Glomerular endothelial cell (primary cell): Measurements from ENCODE around the gene TPST2. TPM values are rescaled to one million over a fixed set of nuclear protein-coding genes. Genes with fewer than 3 reads are reported as not detected.

ENCODE experiments used
- DNase-seq: peaks from one replicate; pipeline ENCODE4 v3.0.0-alpha.2; 2011; ENCODE audit warnings: low read depth, low spot score; ENCODE audit errors: extremely low read depth
- total RNA-seq: library from RNA; depleted of rRNA; stranded (reverse); fragments of >200 nt; gene quantifications from 2 replicates; pipeline ENCODE4 v1.2.3, GENCODE V29; 2015

Gene TPST2
- total RNA-seq, 1 donor from 2014 or later, result 99.2 TPM

GRCh38 chr22:26558248-26558895 lies 31.6 kb downstream of the TPST2 start:
- DNase-seq, result no peak

DNA sequence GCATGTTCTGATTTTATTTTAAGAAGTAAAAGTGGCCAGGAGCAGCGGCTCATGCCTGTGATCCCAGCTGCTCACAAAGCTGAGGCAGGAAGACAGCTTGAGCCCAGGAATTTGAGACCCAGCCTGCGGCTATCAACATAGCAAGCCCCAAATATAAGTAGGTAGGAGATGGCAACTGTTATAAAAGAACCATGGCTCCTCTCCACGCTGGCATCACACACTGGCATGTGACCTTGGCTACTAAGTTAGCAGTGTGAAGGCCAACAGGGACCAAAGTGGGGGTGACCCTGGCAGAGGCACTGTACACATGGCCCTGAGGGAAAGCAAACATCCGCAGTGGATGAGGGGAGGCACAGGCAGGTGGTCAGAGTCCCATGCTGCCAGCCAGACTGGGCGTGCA lies 33.0 kb downstream of the TPST2 start:
- DNase-seq, result no peak

- DNase-seq, result no peak
These were observed 34.5 kb downstream of the TPST2 start for GRCh38 chr22:26555478-26555877.

- DNase-seq, result no peak
These were observed 35.0 kb downstream of the TPST2 start for GRCh38 chr22:26554956-26555355.

DNA sequence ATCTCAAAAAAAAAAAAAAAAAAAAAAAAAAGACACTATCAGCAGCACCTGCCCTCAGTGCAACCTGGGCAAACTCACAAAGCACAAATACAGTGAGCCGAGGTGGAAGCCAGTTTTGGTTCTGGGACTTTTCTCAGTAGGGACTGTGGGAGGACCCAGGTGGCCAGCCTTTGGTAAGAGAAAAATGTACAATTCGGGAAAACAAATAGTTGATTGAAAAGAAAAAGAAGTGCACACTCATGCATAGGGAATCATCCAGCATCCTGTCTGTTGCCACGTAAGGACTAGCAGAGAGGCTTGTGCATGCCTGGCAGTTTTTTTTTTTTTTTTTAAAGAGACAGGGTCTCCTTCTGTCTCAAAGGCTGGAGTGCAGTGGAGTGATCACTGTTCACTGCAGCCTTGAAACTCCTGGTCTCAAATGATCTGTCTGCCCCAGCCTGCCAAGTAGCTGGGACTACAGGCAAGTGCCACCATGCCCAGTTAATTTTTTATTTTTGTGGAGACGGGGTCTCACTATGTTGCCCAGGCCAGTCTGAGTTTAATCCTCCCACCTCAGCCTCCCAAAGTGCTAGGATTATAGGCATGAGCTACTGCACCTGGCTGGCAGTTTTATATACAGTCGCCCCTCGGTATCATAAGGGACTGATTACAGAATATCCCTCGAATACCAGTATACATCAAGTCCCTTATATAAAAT lies 36.7 kb downstream of the TPST2 start:
- DNase-seq, result no peak

DNA sequence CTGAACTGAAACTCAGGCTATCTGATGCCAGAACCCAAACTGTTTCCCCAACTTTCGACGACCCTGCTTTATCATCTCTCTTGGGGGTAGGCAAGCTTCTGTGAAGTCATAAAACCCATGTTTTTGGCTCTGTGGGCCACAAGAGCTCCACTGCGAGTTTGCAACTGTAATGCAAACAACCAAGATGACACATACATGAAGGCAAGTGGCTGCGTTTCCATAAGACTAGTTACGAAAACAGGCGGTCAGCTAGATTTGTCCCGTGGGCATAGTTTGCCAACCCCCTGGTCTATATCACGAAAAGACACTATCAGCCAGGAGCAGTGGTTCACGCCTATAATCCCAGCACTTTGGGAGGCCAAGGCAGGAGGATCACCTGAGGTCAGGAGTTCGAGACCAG lies 37.5 kb downstream of the TPST2 start:
- no peak for DNase-seq

GRCh38 chr22:26551568-26551967 lies 38.4 kb downstream of the TPST2 start:
- DNase-seq, result no peak

DNA sequence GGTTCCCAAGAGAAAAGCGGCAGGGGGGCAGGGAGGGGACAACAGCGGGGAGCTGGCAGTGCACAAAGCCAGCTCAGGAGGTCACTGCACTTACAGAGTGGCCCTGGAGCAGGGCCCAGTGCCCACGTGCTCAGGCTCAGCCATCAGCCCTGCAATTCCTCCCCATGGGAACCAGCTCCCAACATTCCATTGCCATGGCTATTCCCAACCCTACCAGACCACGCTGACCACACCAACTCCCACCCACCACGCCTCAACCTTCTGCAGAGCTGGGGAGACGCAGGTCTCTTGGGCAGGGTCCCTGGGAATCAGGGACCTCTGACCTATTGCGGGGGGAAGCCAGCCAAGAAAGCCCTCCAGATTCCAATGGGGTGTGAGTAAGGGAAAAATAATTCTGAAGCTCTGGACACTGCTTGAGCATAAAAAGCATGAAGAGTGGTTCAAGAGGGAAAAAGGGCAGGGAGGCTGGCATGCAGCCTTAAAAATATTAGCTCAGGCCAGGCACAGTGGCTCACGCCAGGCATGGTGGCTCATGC lies 39.4 kb downstream of the TPST2 start:
- no peak for DNase-seq

DNA sequence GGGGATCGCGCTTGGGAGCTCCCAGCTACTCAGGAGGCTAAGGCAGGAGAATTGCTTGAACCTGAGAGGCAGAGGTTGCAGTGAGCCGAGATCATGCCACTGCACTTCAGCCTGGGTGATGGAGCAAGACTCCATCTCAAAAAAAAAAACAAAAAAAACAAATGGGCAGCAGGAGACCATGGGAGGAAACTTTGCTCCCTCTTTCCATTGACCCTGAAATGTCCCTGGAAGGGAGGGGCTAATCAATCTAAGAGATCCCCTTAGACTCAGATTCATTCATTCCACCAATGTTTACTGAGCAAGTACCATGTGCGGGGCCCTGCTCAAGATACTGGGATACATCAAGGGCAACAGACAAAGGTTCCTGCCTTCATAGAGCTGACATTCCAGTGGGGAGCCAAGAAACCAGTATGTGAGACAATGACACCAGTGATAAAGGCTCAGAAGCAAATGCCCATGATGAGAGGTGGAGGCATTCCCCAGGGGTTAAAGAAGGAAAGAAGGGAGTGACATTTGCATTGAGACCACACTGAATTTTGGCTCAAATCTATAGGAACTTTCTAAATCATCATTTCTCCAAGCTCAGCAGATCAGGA lies 39.9 kb downstream of the TPST2 start:
- DNase-seq, result no peak

DNA sequence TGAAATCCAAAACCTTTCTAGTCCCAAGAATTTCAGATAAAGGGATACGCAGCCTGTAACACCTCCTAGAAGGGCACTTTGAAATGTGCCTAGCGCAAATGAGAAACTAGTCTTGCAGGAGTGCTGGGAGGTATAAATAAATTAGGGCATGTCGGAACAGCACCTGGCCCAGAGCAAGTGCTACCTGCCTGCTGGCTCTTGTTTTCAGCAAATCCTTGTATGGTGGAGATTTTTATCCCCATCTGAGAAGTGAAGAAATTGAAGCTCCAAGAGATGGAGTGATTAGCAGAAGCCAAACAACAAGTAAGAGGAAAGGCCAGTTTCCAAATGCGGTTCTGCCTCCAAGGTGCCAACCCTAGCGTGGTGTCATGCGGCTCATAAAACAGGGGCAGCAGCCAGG lies 40.9 kb downstream of the TPST2 start:
- DNase-seq, result no peak

GRCh38 chr22:26548303-26548702 lies 41.6 kb downstream of the TPST2 start:
- DNase-seq, result no peak

DNA sequence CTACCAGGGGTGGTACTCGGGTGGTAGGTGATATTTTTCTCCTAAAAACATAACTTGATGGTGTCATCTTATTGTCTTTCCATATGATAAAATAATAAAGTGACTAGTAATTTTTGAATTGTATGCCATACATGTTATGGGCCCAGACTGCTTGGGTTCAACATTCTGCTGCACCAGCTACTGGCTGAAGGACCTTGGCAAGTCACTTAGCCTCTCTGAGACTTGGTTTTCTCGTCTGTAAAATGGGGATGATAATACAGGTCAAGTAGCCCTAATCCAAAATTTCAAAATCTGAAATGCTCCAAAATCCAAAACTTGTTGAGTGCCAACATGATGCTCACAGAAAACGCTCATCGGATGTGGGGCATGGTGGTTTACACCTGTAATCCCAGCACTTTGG lies 42.1 kb downstream of the TPST2 start:
- no peak for DNase-seq

DNA sequence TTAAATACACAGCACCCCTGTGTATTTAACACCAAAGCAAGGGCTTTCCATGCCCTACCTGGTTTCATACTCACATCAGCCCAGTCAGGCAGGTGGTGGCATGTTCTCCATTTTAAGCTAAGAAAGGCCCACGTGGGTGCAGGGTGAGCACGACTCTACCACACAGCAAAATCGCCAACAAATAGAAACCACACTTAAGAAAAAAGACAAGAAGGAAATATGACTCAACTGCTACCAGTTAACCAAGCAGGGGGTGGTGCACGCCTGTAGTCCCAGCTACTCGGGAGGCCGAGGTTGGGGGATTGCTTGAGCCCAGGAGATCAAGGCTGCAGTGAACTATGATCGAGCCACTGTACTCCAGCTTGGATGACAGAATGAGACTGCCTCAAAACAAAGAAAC lies 42.5 kb downstream of the TPST2 start:
- no peak for DNase-seq

GRCh38 chr22:26546282-26546681 lies 43.6 kb downstream of the TPST2 start:
- no peak for DNase-seq

GRCh38 chr22:26545827-26546226 lies 44.1 kb downstream of the TPST2 start:
- DNase-seq, result no peak

- no peak for DNase-seq
These were observed 44.5 kb downstream of the TPST2 start for GRCh38 chr22:26545385-26545784.

DNA sequence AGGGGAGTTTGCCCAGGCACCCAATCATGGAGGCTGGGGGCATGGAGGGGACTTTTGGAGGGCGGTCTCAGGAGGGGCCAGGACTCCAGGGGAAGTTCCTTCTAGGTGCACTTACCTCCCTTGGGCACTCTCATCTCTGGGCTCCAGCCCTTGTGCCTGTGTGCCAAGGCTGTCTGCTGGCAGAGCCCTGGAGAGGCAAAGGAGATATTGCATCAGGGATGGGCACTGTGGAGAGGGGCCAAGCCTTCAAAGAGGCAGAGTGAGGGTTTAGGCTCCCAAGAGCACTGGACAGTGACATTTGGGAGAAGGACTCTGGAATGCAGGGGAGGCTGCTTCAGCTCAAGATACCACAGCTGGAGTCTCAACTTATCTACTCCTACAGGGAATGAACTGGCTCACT lies 45.4 kb downstream of the TPST2 start:
- DNase-seq, result no peak

DNA sequence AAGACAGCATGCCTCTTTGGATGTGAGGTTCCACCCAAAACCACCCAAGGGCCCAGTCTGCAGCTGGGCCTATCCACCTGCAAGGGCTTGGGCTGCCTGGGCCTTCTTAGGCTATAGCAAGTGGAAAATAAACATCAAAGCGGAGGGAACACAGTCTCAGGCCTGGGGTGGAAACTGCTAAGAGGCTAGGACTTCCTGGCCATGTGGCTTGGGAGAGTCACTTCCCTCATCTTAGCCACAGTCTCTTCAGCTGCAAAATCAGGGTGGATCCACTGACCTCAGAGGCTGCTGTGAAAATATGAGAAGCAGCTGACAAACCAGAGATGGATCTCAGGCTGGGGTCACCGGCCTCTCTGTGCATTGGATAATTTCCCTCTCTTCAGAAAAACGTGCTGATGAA lies 47.1 kb downstream of the TPST2 start:
- no peak for DNase-seq

DNA sequence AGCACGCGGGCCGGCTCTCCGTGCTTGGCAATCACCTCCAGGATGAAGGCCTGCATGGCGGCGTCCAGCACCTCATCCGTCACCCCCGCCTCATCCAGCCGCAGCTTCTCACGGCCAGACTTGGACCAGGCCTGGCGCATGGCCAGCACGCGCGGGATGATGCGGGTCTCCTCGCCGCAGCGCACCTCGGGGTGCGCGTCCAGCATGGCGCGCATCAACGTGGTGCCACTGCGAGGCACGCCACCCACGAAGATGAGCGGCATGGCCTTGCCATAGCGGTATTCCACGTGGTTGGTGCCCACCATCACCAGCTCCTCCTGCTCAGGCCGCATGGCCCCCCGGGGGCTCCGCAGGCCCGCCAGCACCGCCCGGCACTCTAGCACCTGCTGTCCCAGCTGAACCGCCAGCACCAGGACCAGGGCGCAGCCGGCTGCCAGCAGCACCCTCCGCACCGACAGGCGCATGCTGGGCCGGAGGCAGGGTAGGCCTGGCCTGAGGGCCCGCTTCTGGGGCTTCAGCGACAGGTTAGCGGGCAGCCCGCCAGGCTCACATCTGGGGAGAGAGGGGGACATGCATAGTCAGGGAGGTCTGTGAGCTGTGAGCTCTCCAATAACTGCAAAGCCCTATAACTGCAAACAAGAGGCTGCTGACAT lies 48.6 kb downstream of the TPST2 start:
- DNase-seq, result no peak

DNA sequence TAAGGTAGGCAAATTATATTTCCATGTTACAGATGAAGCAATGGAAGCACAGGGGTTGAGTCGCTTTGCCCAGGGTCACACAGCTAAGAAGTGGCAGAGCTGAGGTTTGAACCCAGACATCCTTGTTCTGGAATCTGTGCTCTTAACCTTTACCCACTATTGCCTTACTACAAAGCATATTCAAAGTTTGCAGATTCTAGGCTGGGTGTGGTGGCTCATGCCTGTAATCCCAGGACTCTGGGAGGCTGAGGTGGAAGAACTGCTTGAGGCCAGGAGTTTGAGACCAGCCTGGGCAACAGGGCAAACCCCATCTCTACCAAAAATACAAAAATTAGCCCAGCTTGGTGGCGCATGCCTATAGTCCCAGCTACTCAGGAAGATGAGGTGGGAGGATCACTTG lies 49.8 kb downstream of the TPST2 start:
- no peak for DNase-seq

GRCh38 chr22:26536762-26537134 lies 53.2 kb downstream of the TPST2 start:
- DNase-seq, result no peak
